ENCODE data around the gene B4GALT3. TPM values are rescaled to one million over a fixed set of nuclear protein-coding genes. Genes with fewer than 3 reads are reported as not detected.

B4GALT3 gene
- total and polyA plus RNA-seq, 2 of the 8 experiments (the other 6 are each of a cell fraction or from before 2014, with no cell fraction given) = 42.3 to 43.0 TPM

GRCh38 chr1:161122967-161123366, 54.3 kb downstream of the B4GALT3 start (continued):
- no peak for TF ChIP-seq KDM5A (IDR thresholded peaks at IDR 0.05; ENCODE audit: low read length)
- TF ChIP-seq CEBPB (IDR thresholded peaks at IDR 0.05; ENCODE audit: low read depth, low read length) = no peak
- no peak for TF ChIP-seq POLR2A (IDR thresholded peaks at IDR 0.05; ENCODE audit: control extremely low read depth in 1 of 2, low read depth in 2 of 2, low read length in 2 of 2)

Data from H1 (cell line).